NB4 (cell line): ENCODE data around the gene HUS1.

Experiments
- DNase-seq: peaks from one replicate; pipeline ENCODE4 v3.0.0; 2010; ENCODE audit warnings: low read depth
- H3K4me3 ChIP-seq: one replicate; pipeline ENCODE4 v1.5.1; 2011; ENCODE audit warnings: mild to moderate bottlenecking, low read depth, low read length, moderate library complexity
- CTCF ChIP-seq: IDR thresholded peaks from one replicate; pipeline ENCODE4 v1.5.1; 2012; ENCODE audit warnings: low read depth, low read length
- MYC ChIP-seq: IDR thresholded peaks from 2 replicates; pipeline ENCODE4 v1.6.1; 2011; ENCODE audit warnings: low read depth, low read length
- POLR2A ChIP-seq: IDR thresholded peaks from 2 replicates; pipeline ENCODE4 v1.6.1; 2011; ENCODE audit warnings: mild to moderate bottlenecking; ENCODE audit not compliant: insufficient read length; ENCODE audit errors: extremely low read depth
- TF ChIP-seq, protein P1 (sequence below): IDR thresholded peaks from 2 replicates; pipeline ENCODE4 v1.6.1; 2011; ENCODE audit warnings: low read depth, low read length

HUS1 gene

GRCh38 chr7:47915616-47915976, 63.8 kb downstream of the HUS1 start:
- H3K4me3 ChIP-seq, result no peak overlapping the region
- TF ChIP-seq, protein P1, sequence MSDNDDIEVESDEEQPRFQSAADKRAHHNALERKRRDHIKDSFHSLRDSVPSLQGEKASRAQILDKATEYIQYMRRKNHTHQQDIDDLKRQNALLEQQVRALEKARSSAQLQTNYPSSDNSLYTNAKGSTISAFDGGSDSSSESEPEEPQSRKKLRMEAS, result no peak
- no peak for TF ChIP-seq MYC
- TF ChIP-seq CTCF, result no peak
- TF ChIP-seq POLR2A, result no peak
- no peak for DNase-seq

DNA sequence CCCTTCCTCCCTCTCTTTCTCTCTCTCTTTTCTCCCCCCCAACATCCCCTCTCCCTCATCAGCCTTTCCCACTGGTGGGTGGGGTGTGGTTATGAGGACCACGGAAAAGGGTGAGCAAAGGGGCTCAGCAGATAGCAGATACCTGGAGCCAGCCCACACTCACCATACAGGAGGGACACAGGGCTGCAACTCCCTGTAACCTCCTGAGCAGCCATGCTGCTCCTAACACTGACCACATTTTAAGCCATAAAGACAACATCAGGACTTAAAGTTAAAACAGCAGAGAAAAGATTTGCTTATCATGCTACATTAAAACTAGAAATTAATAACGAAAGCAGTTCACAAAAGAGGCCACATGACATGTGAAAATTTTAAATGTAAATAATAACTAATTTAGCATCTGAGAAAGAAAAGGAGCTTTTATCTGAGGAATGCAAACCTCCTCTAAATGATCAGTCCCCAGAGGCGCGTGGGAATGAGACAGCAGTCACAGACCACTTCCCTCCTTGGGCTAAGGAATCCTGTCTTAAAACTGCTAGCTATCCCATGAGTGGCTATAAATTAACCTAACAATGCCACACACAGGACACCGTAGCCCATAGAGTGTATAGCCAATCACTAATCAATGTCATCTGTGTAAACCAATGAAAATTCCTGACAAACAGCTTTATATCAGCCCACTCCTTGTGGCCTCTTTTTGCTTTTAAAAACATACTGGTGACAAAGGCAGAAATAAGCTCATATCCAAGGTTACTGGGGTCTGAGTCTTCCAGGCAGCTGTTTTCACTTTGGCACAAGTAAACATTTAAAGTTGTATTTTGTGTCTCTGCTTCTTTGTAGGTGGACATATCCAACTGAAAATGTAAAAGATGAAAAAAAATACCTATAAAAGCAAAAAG, 64.4 kb downstream of the HUS1 start:
- no peak for TF ChIP-seq CTCF
- TF ChIP-seq MYC, result no peak
- TF ChIP-seq, protein P1, result no peak
- no peak for TF ChIP-seq POLR2A
- no peak overlapping the region for H3K4me3 ChIP-seq
- DNase-seq, result no peak
